Caco-2 (cell line): ENCODE measurements around the gene PIGU. TPM values are rescaled to one million over a fixed set of nuclear protein-coding genes. Genes with fewer than 3 reads are reported as not detected.

Source experiments
- BruUV-seq: library from RNA; stranded (reverse); fragments of 400-500 nt; replicated peaks from 2 replicates; lab custom pipeline; 2021; lab: Mats Ljungman, UMichigan
- CTCF ChIA-PET: fragments of 300-600 bp; sonication (Branson Sonifier 250); formaldehyde crosslinking; loops from one replicate; lab custom pipeline; 2022; ENCODE audit warnings: antibody characterized with exemption; lab: Charles Lee
- POLR2A ChIA-PET: fragments of 300-600 bp; sonication (Branson Sonifier 250); formaldehyde crosslinking; loops from one replicate; lab custom pipeline; 2022; ENCODE audit warnings: antibody characterized with exemption; lab: Charles Lee
- DNase-seq, 2 experiments: peaks; one replicate each; pipeline versions ENCODE4 v3.0.0 to v3.0.0-alpha.2; 2020 to 2022
- H3K27me3 ChIP-seq: replicated peaks from 2 replicates; pipeline ENCODE4 v1.6.0; 2011; ENCODE audit warnings: low read length; ENCODE audit not compliant: control insufficient read depth, insufficient read depth
- H3K36me3 ChIP-seq: 2 replicates; pipeline ENCODE4 v1.5.1; 2011; ENCODE audit warnings: low read length; ENCODE audit not compliant: control insufficient read depth, insufficient read depth
- H3K4me1 ChIP-seq: fragments of 250-450 bp; sonication (Bioruptor Pico); 2 replicates; pipeline ENCODE4 v1.5.1; 2020; ENCODE audit warnings: mild to moderate bottlenecking
- H3K4me3 ChIP-seq: 2 replicates; pipeline ENCODE4 v1.5.1; 2011; ENCODE audit warnings: low read depth, mild to moderate bottlenecking, control low read depth, low read length
- H3K9me3 ChIP-seq: fragments of 250-450 bp; sonication (Bioruptor Pico); 2 replicates; pipeline ENCODE4 v1.5.1; 2020; ENCODE audit warnings: mild to moderate bottlenecking, moderate library complexity
- H3K27ac Mint-ChIP-seq: one replicate; pipeline ENCODE4 v1.8.0; 2022; ENCODE audit warnings: mixed read lengths; ENCODE audit not compliant: unreplicated experiment
- H3K27me3 Mint-ChIP-seq: one replicate; pipeline ENCODE4 v1.8.0; 2022; ENCODE audit warnings: mixed read lengths; ENCODE audit not compliant: insufficient read depth, unreplicated experiment
- H3K36me3 Mint-ChIP-seq: one replicate; pipeline ENCODE4 v1.8.0; 2022; ENCODE audit warnings: mild to moderate bottlenecking, mixed read lengths; ENCODE audit not compliant: insufficient read depth, unreplicated experiment
- H3K4me1 Mint-ChIP-seq: one replicate; pipeline ENCODE4 v1.8.0; 2022; ENCODE audit warnings: low read depth, mixed read lengths; ENCODE audit not compliant: unreplicated experiment
- H3K4me3 Mint-ChIP-seq: one replicate; pipeline ENCODE4 v1.8.0; 2022; ENCODE audit warnings: mild to moderate bottlenecking, moderate library complexity, mixed read lengths; ENCODE audit not compliant: unreplicated experiment
- H3K9me3 Mint-ChIP-seq: one replicate; pipeline ENCODE4 v1.8.0; 2022; ENCODE audit warnings: mixed read lengths; ENCODE audit not compliant: unreplicated experiment
- intact Hi-C: fragments of 100-400 bp; cut with micrococcal nuclease; formaldehyde crosslinking; loops from one replicate; pipeline ENCODE4 v1.10.0; 2022; ENCODE audit not compliant: unreplicated experiment
- total RNA-seq: library from RNA; stranded (reverse); gene quantifications from 2 replicates; pipeline ENCODE4 v1.2.3, GENCODE V29; 2022
- TF ChIP-seq, protein P1 (sequence below), 2 experiments: fragments of 200-600 bp in 1 of 2; IDR thresholded peaks; 1 replicate in 1 of 2; 2 replicates in 1 of 2; pipeline versions ENCODE4 v1.5.1 to v1.8.0; 2011 to 2022; ENCODE audit warnings: antibody characterized with exemption in 1 of 2, control low read depth in 1 of 2, inconsistent platforms in 1 of 2, low read depth in 1 of 2, low read length in 1 of 2, mild to moderate bottlenecking in 1 of 2, moderate library complexity in 1 of 2; ENCODE audit not compliant: insufficient read depth in 1 of 2, severe bottlenecking in 1 of 2, unreplicated experiment in 1 of 2

The PIGU gene
- total RNA-seq, 1 experiment from 2014 or later = 61.7 TPM

DNA sequence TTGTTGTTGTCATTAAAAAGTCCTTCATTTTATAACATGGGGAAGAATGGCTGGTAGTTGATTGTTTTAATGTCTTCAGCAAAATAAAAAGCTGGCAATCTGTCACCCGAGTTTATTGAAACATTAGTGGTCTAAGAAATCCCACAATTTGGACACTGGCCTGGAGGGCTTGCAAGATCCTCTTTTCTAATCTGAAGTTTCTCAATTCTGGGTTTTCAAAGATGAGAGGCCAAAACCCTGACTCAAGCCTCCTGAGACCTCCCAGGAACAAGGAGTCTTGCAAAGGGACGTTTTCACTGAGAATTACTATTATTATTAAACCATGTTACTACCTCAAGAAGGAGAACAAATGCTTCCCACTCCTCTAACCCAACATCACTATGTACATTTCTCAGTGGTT, 98.9 kb downstream of the PIGU start:
- H3K4me3 Mint-ChIP-seq = no peak overlapping the region

DNA sequence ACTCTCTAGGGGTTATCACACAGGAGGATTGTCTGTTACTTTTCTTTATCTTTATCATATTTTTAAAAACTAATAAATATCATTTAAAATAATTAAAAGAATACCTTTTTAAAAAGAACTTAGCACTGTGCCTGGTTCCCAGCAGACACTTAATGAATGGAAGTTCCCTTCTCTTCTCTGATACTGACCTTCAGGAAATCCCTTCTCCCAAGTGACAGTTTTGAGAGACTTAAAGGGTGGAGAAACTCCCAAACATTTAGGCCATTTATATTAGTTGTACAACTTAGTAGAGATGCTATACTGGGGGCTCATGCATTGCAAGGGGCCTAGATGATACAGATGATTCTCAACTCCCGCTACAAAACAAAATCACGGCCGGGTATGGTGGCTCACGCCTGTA, 99.8 kb downstream of the PIGU start:
- Histone ChIP-seq H3K27me3 (no peaks in the 10 kb centered on the region), H3K36me3 (no peaks in the 10 kb centered on the region), H3K4me3 (no peak overlapping the region), H3K4me1 (peaks cover 1% of the 10 kb centered on the region; the same call in 1 of the 2 replicates), H3K9me3 (no peaks in the 10 kb centered on the region)
- no peaks in the 10 kb centered on the region for H3K9me3 Mint-ChIP-seq
- no peak overlapping the region for H3K27ac Mint-ChIP-seq
- POLR2A ChIA-PET = no interaction called here
- DNase-seq = no peak
- H3K4me3 Mint-ChIP-seq = no peak overlapping the region
- H3K36me3 Mint-ChIP-seq = peaks cover 18% of the 10 kb centered on the region
- intact Hi-C loops = no loop called here
- no peaks in the 10 kb centered on the region for H3K27me3 Mint-ChIP-seq
- TF ChIP-seq, protein P1, sequence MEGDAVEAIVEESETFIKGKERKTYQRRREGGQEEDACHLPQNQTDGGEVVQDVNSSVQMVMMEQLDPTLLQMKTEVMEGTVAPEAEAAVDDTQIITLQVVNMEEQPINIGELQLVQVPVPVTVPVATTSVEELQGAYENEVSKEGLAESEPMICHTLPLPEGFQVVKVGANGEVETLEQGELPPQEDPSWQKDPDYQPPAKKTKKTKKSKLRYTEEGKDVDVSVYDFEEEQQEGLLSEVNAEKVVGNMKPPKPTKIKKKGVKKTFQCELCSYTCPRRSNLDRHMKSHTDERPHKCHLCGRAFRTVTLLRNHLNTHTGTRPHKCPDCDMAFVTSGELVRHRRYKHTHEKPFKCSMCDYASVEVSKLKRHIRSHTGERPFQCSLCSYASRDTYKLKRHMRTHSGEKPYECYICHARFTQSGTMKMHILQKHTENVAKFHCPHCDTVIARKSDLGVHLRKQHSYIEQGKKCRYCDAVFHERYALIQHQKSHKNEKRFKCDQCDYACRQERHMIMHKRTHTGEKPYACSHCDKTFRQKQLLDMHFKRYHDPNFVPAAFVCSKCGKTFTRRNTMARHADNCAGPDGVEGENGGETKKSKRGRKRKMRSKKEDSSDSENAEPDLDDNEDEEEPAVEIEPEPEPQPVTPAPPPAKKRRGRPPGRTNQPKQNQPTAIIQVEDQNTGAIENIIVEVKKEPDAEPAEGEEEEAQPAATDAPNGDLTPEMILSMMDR (IDR thresholded peaks at IDR 0.05; ENCODE audit: insufficient read depth in 1 of 2, low read depth in 1 of 2, low read length in 1 of 2, severe bottlenecking in 1 of 2, unreplicated experiment in 1 of 2) = no peak
- no peaks in the 10 kb centered on the region for H3K4me1 Mint-ChIP-seq
- CTCF ChIA-PET = no interaction called here
- BruUV-seq = no TSS peak

More for the DNA sequence above, 98.9 kb downstream of the PIGU start:
- Mint-ChIP-seq H3K27ac (no peak overlapping the region), H3K9me3 (no peaks in the 10 kb centered on the region), H3K4me1 (peaks cover 4% of the 10 kb centered on the region), H3K27me3 (no peaks in the 10 kb centered on the region), H3K36me3 (peaks cover 18% of the 10 kb centered on the region)
- H3K9me3 ChIP-seq = no peaks in the 10 kb centered on the region
- TF ChIP-seq, protein P1 (IDR thresholded peaks at IDR 0.05; ENCODE audit: insufficient read depth in 1 of 2, low read depth in 1 of 2, low read length in 1 of 2, severe bottlenecking in 1 of 2, unreplicated experiment in 1 of 2) = no peak
- H3K4me3 ChIP-seq = no peak overlapping the region
- no TSS peak for BruUV-seq
- intact Hi-C loops = no loop called here
- ChIA-PET POLR2A (interaction anchor here (0.5 kb wide), 1 partner anchor 126 kb away, joined by 5 read pairs; the partner anchor contains the start of gene TP53INP2), CTCF (interaction anchor here (1.2 kb wide), 1 partner anchor 125 kb away, joined by 3 read pairs; no protein-coding TSS in a partner anchor)
- no peak for DNase-seq
- no peaks in the 10 kb centered on the region for H3K27me3 ChIP-seq
- no peaks in the 10 kb centered on the region for H3K36me3 ChIP-seq
- H3K4me1 ChIP-seq = peaks cover 9% of the 10 kb centered on the region

DNA sequence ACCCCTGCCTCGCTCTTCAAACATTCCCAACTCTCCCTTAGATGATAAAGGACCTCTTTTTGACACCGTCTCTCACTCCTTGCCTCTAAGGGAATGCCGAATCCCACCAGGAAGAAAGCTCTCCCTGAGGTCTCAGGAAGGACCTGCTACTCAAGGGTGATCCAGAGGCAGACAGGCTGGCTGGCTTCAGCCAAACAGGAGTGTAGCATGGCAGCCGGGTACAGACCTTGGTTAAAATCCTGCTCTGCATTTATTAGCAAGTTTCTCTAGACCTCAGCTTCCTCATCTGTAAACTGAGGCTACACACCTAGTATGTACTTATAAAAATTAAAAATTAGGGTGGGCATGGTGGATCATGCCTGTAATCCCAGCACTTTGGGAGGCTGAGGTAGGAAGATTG, 101.1 kb downstream of the PIGU start:
- Mint-ChIP-seq H3K4me1 (no peaks in the 10 kb centered on the region), H3K36me3 (peaks cover 18% of the 10 kb centered on the region), H3K27ac (no peak overlapping the region), H3K27me3 (no peaks in the 10 kb centered on the region), H3K4me3 (no peak overlapping the region), H3K9me3 (no peaks in the 10 kb centered on the region)
- H3K27me3 ChIP-seq = no peaks in the 10 kb centered on the region
- ChIA-PET POLR2A (no interaction called here), CTCF (no interaction called here)
- H3K9me3 ChIP-seq = no peaks in the 10 kb centered on the region
- BruUV-seq = no TSS peak
- TF ChIP-seq, protein P1 (IDR thresholded peaks at IDR 0.05; ENCODE audit: insufficient read depth in 1 of 2, low read depth in 1 of 2, low read length in 1 of 2, severe bottlenecking in 1 of 2, unreplicated experiment in 1 of 2) = no peak
- H3K4me1 ChIP-seq = no peaks in the 10 kb centered on the region
- intact Hi-C loops = no loop called here
- no peak overlapping the region for H3K4me3 ChIP-seq
- H3K36me3 ChIP-seq = no peaks in the 10 kb centered on the region
- DNase-seq = no peak
